H9 (cell line): ENCODE data around the gene KIFC3. TPM values are rescaled to one million over a fixed set of nuclear protein-coding genes. Genes with fewer than 3 reads are reported as not detected.

Experiments
- DNase-seq: peaks from one replicate; pipeline ENCODE4 v3.0.0-alpha.2; 2017
- H2AFZ ChIP-seq: one replicate; pipeline ENCODE4 v1.6.1; 2013; ENCODE audit warnings: mild to moderate bottlenecking, low read length, control low read depth, moderate library complexity
- H2AK5ac ChIP-seq: 2 replicates; pipeline ENCODE4 v1.6.1; 2013; ENCODE audit warnings: low read length, control low read depth, mixed read lengths; ENCODE audit not compliant: insufficient read length
- H2BK120ac ChIP-seq: one replicate; pipeline ENCODE4 v1.6.1; 2013; ENCODE audit warnings: low read depth, mild to moderate bottlenecking, low read length, control low read depth, inconsistent platforms; ENCODE audit not compliant: poor library complexity, severe bottlenecking
- H2BK12ac ChIP-seq: 2 replicates; pipeline ENCODE4 v1.6.1; 2013; ENCODE audit warnings: low read length, control low read depth, mixed read lengths, low read depth; ENCODE audit not compliant: insufficient read length
- H2BK15ac ChIP-seq: 2 replicates; pipeline ENCODE4 v1.6.1; 2013; ENCODE audit warnings: low read depth, low read length, control low read depth
- H2BK20ac ChIP-seq: one replicate; pipeline ENCODE4 v1.6.1; 2013; ENCODE audit warnings: low read depth, mild to moderate bottlenecking, low read length, control low read depth, inconsistent platforms; ENCODE audit not compliant: poor library complexity, severe bottlenecking
- H2BK5ac ChIP-seq: 2 replicates; pipeline ENCODE4 v1.6.1; 2013; ENCODE audit warnings: low read length, control low read depth, mixed read lengths; ENCODE audit not compliant: insufficient read length
- H3K14ac ChIP-seq: 2 replicates; pipeline ENCODE4 v1.6.1; 2013; ENCODE audit warnings: low read length, control low read depth; ENCODE audit not compliant: insufficient read depth
- H3K18ac ChIP-seq: 2 replicates; pipeline ENCODE4 v1.6.1; 2013; ENCODE audit warnings: low read depth, mild to moderate bottlenecking, mixed read lengths, low read length, control low read depth; ENCODE audit not compliant: insufficient read length
- H3K23ac ChIP-seq: 2 replicates; pipeline ENCODE4 v1.6.1; 2013; ENCODE audit warnings: low read length, control low read depth, mixed read lengths, low read depth; ENCODE audit not compliant: insufficient read length
- H3K23me2 ChIP-seq: 2 replicates; pipeline ENCODE4 v1.6.1; 2013; ENCODE audit warnings: low read depth, mild to moderate bottlenecking, mixed read lengths, low read length, control low read depth; ENCODE audit not compliant: insufficient read length, poor library complexity, severe bottlenecking
- H3K27ac ChIP-seq: 2 replicates; pipeline ENCODE4 v1.5.1; 2013; ENCODE audit warnings: low read length, control low read depth, mixed read lengths, low read depth; ENCODE audit not compliant: insufficient read length
- H3K27me3 ChIP-seq: 2 replicates; pipeline ENCODE4 v1.6.1; 2013; ENCODE audit warnings: low read length, control low read depth, inconsistent platforms; ENCODE audit not compliant: insufficient read depth
- H3K4ac ChIP-seq: 2 replicates; pipeline ENCODE4 v1.6.1; 2013; ENCODE audit warnings: low read depth, mild to moderate bottlenecking, control low read depth, inconsistent platforms, low read length, moderate library complexity
- H3K4me1 ChIP-seq: 2 replicates; pipeline ENCODE4 v1.6.1; 2013; ENCODE audit warnings: low read length, control low read depth, inconsistent platforms; ENCODE audit not compliant: insufficient read depth
- H3K4me2 ChIP-seq: 2 replicates; pipeline ENCODE4 v1.6.1; 2013; ENCODE audit warnings: low read length, control low read depth, mixed read lengths; ENCODE audit not compliant: insufficient read length, insufficient read depth
- H3K56ac ChIP-seq: 2 replicates; pipeline ENCODE4 v1.6.1; 2013; ENCODE audit warnings: low read depth, mild to moderate bottlenecking, mixed read lengths, low read length, control low read depth; ENCODE audit not compliant: insufficient read length
- H3K79me1 ChIP-seq: 2 replicates; pipeline ENCODE4 v1.6.1; 2013; ENCODE audit warnings: low read depth, mild to moderate bottlenecking, moderate library complexity, low read length, control low read depth, inconsistent platforms; ENCODE audit not compliant: insufficient read depth, poor library complexity, severe bottlenecking
- H3K79me2 ChIP-seq: 2 replicates; pipeline ENCODE4 v1.6.1; 2013; ENCODE audit warnings: low read length, control low read depth, inconsistent platforms; ENCODE audit not compliant: insufficient read depth
- H3K9ac ChIP-seq: 2 replicates; pipeline ENCODE4 v1.6.1; 2013; ENCODE audit warnings: low read length, control low read depth, mixed read lengths; ENCODE audit not compliant: insufficient read length; ENCODE audit errors: extremely low read depth
- H3K9me3 ChIP-seq: one replicate; pipeline ENCODE4 v1.6.1; 2013; ENCODE audit warnings: low read depth, low read length, inconsistent platforms; ENCODE audit not compliant: control insufficient read depth
- H3T11ph ChIP-seq: one replicate; pipeline ENCODE4 v1.6.1; 2013; ENCODE audit warnings: mild to moderate bottlenecking, low read length, control low read depth, inconsistent platforms
- H4K20me1 ChIP-seq: one replicate; pipeline ENCODE4 v1.6.1; 2013; ENCODE audit not compliant: control insufficient read depth, insufficient read length, insufficient read depth
- H4K5ac ChIP-seq: 2 replicates; pipeline ENCODE4 v1.6.1; 2013; ENCODE audit warnings: low read depth, mild to moderate bottlenecking, mixed read lengths, low read length, control low read depth; ENCODE audit not compliant: insufficient read length
- H4K8ac ChIP-seq: replicated peaks from 2 replicates; pipeline ENCODE4 v1.6.1; 2013; ENCODE audit warnings: low read length, control low read depth, mixed read lengths, low read depth; ENCODE audit not compliant: insufficient read length
- H4K91ac ChIP-seq: 2 replicates; pipeline ENCODE4 v1.6.1; 2013; ENCODE audit warnings: low read depth, mild to moderate bottlenecking, moderate library complexity, mixed read lengths, low read length, control low read depth; ENCODE audit not compliant: insufficient read length
- H3K27ac Mint-ChIP-seq, 3 experiments: 2 replicates in 2 of 3; 3 replicates in 1 of 3; pipeline ENCODE4 v1.8.0; 2020 to 2021; ENCODE audit warnings: mixed read lengths in 3 of 3, mild to moderate bottlenecking in 1 of 3, moderate library complexity in 1 of 3
- H3K27me3 Mint-ChIP-seq: 2 replicates; pipeline ENCODE4 v1.8.0; 2021; ENCODE audit warnings: low read depth, mild to moderate bottlenecking, moderate library complexity, mixed read lengths
- H3K36me3 Mint-ChIP-seq, 3 experiments: 2 replicates in 2 of 3; 3 replicates in 1 of 3; pipeline ENCODE4 v1.8.0; 2020 to 2021; ENCODE audit warnings: low read depth in 3 of 3, mixed read lengths in 3 of 3; ENCODE audit not compliant: insufficient read depth in 1 of 3
- H3K4me1 Mint-ChIP-seq, 2 experiments: 2 replicates each; pipeline ENCODE4 v1.8.0; 2020; ENCODE audit warnings: mixed read lengths in 2 of 2
- H3K4me3 Mint-ChIP-seq, 2 experiments: 2 replicates in 1 of 2; 3 replicates in 1 of 2; pipeline ENCODE4 v1.8.0; 2020 to 2021; ENCODE audit warnings: mild to moderate bottlenecking in 2 of 2, mixed read lengths in 2 of 2, moderate library complexity in 1 of 2
- H3K9me3 Mint-ChIP-seq, 2 experiments: 2 replicates in 1 of 2; 3 replicates in 1 of 2; pipeline ENCODE4 v1.8.0; 2020; ENCODE audit warnings: mild to moderate bottlenecking in 2 of 2, mixed read lengths in 2 of 2, moderate library complexity in 1 of 2
- CTCF ChIP-seq: fragments of 200-600 bp; sonication (generic); conservative IDR thresholded peaks from 3 replicates; pipeline ENCODE4 v1.8.0; 2021; ENCODE audit warnings: antibody characterized with exemption, mild to moderate bottlenecking
- WGBS: extraction: QIAGEN DNeasy Blood & Tissue Kit; methylation state at CpG from one replicate; pipeline ENCODE4 v1.1.7; 2013; ENCODE audit warnings: missing lambda C conversion rate, low lambda C conversion rate, mixed read lengths; ENCODE audit not compliant: insufficient read length; ENCODE audit errors: extremely low coverage; 5-methylcytosine and 5-hydroxymethylcytosine counted together
- total RNA-seq: library from RNA; stranded (reverse); gene quantifications from 2 replicates; pipeline ENCODE4 v1.2.1, GENCODE V29; 2021

KIFC3 gene
- total RNA-seq, 1 experiment from 2014 or later, result 5.0 TPM

GRCh38 chr16:57757883-57758282 is 44.4 kb downstream of the KIFC3 start:
- H3K4me1 ChIP-seq, result no peaks in the 10 kb centered on the region; the same call in 1 of the 2 replicates
- no peak overlapping the region for H3T11ph ChIP-seq
- no peak overlapping the region for H3K9ac ChIP-seq
- no peak overlapping the region for H4K91ac ChIP-seq
- no peak overlapping the region for H3K56ac ChIP-seq
- H2BK12ac ChIP-seq, result no peak overlapping the region
- H3K27ac ChIP-seq, result no peak overlapping the region
- H3K14ac ChIP-seq, result no peak overlapping the region
- H3K4me1 Mint-ChIP-seq, result peaks cover 6 to 13% of the 10 kb centered on the region in 2 experiments
- H3K4me2 ChIP-seq, result no peak overlapping the region
- H2AFZ ChIP-seq, result no peak overlapping the region
- H2BK5ac ChIP-seq, result no peak overlapping the region
- H3K23me2 ChIP-seq, result no peaks in the 10 kb centered on the region
- H3K4me3 Mint-ChIP-seq, result no peak overlapping the region
- no peaks in the 10 kb centered on the region for H3K79me2 ChIP-seq
- no peak overlapping the region for H2BK15ac ChIP-seq
- H2BK120ac ChIP-seq, result no peak overlapping the region
- H4K8ac ChIP-seq, result no peak overlapping the region
- H3K36me3 Mint-ChIP-seq, result peaks cover 4 to 25% (median 22%) of the 10 kb centered on the region in 3 experiments; a peak in 6 of 7 replicates
- H3K18ac ChIP-seq, result no peak overlapping the region
- H3K27me3 Mint-ChIP-seq, result no peaks in the 10 kb centered on the region
- H3K23ac ChIP-seq, result no peak overlapping the region
- no CpG with 5 or more reads among the region's 7 CpGs for WGBS
- no peak overlapping the region for H2BK20ac ChIP-seq
- H4K20me1 ChIP-seq, result peaks cover 3% of the 10 kb centered on the region
- H4K5ac ChIP-seq, result no peak overlapping the region
- H3K27ac Mint-ChIP-seq, result no peak overlapping the region
- H2AK5ac ChIP-seq, result no peak overlapping the region
- H3K79me1 ChIP-seq, result no peaks in the 10 kb centered on the region
- no peak overlapping the region for H3K4ac ChIP-seq
- DNase-seq, result no peak
- H3K9me3 ChIP-seq, result no peaks in the 10 kb centered on the region
- H3K9me3 Mint-ChIP-seq, result no peaks in the 10 kb centered on the region
- no peaks in the 10 kb centered on the region for H3K27me3 ChIP-seq
- TF ChIP-seq CTCF, result no peak
